Stimulated activated CD8-positive, alpha-beta memory T cell treated with anti-CD3 and anti-CD28 coated beads, Interleukin-12 subunit alpha, Interleukin-12 subunit beta, amount 100 ng/mL, for 4 hours (primary cell): ENCODE data around the gene KLK5.
"Not testable (repeated sequence)": the region's sequence is repeated elsewhere in the genome, so short reads cannot be mapped to it uniquely, and the experiment has no call there.

ENCODE experiments used
- DNase-seq: peaks from one replicate; pipeline ENCODE4 v3.0.0-alpha.2; 2020; ENCODE audit warnings: low read depth

The KLK5 gene, protein sequence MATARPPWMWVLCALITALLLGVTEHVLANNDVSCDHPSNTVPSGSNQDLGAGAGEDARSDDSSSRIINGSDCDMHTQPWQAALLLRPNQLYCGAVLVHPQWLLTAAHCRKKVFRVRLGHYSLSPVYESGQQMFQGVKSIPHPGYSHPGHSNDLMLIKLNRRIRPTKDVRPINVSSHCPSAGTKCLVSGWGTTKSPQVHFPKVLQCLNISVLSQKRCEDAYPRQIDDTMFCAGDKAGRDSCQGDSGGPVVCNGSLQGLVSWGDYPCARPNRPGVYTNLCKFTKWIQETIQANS

DNA sequence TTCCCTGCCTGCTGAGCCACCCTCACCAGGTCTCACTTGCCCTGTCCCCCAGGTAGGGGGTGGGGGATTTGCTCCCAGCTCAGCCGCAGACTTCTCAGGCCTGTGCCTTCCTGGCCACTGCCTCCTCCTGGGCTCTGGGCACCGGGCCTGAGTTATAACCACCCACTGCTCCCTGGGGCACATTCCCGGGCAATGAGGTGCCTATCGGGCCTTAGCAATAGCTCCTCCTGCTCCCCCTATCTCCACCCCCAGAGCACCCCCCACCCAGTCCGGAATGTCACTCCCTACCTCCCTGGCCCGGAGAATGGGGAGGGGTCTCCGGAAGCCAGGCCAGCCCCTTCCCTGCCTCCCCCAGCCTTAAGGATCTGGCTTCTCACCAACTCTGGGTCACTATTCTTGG is at the start of gene KLK5:
TSS of gene KLK5 (minus strand) at position 129 of the 400 bp plus-strand sequence. CDS start 381 bp downstream, outside the sequence.
- no peak for DNase-seq

DNA sequence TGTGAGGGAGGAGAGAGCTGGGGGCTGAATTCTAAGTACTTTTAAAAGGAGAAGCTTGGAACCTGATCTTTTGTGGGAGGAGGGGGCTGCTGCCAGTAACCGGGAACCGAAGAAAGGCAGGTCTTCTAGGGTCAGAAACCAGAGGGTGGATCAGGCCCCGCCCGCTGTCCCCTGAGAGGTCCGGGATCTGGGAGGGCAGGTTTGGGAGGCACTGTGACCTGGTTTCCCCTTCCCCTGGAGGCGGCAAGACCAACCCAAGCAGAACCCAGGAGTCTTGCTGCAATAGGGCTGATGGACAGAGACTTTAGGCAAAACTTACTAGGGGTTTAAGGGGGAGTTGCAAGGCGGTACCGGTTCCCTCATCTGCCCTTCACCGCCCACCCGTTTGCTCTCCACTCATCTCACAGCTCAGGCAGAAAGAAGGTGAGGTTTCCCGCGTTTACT is 49.3 kb upstream of the KLK5 start:
- DNase-seq: no peak

DNA sequence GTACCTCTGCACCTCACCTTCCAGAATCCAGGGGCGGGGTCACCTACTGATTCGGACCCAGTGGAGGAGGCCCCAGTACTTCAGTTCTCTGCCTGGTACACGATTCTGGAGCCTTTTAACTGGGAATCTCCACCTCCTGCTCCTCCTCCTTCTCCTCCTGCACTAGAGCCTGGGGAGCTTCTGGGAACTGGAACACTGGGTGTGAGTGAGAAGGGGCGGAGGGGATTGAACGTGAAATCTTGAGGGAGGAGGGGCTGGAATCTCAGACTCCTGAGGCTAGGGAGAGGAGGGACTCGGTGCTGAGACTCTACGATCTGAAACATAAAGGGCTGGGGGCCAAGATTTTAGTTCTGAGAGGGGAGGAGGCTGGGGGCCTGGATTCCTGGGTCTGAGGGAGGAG is 48.7 kb upstream of the KLK5 start, which contains the start of gene KLK8:
TSS of gene KLK8 (minus strand) at position 90 of the 400 bp plus-strand sequence. CDS start 437 bp downstream, outside the sequence.
- no peak for DNase-seq

DNA sequence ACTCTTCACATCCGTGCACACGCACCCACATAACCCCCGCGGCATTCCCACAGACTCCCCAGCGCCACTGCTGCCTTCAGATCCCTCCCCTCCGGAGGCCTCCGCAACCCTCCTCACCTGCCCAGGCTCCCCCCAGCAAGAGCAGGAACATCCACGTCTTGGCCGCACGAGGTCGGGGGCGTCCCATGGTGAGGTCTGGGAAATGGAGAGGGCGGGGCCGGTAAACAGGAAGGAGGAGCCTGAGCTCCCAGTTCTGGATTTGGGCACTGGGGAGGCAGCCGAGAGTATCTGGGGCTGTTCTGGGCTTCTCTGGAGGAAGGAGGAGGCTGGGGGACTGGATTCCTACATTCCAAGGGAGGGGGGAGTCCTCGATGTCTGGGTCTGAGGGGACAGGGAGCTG is 48.1 kb upstream of the KLK5 start:
- DNase-seq: no peak

DNA sequence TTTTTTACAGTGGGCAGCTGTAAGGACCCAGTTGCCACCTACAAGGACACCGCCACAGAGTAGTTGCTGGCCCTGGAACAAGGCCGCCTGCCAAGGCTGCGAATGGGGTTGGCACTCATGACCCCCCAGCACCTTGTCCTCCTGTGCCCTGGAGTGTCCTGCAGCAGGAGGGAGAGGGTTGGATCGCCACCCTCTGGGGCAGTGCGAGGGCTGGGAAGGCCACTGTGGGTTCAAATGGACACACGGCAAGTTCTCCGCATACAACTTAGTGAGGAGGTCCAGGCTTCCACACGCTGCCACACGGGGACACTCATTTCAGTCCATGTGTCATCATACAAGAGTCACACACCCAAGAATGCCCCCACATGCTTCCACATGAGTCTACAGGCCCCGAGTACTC is 47.6 kb upstream of the KLK5 start:
- no peak for DNase-seq

DNA sequence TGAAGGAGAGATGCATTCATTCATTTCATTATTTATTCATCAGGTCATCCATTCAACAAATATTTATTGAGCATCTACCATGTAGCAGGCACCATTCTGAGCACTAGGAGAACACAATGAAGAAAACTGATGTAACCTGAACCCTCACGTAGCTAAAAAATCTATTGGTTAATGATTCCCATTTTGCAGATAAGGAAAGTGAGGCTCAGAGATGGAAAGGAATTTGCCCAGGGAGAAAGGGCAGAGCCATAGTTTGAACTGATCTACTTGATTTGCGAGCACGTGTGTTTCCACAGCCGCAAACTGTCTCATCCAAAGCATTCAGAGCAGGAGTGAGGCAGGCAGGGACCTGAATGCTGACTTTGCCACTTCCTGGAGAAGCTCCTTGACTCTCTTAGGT is 45.8 kb upstream of the KLK5 start:
- no peak for DNase-seq

DNA sequence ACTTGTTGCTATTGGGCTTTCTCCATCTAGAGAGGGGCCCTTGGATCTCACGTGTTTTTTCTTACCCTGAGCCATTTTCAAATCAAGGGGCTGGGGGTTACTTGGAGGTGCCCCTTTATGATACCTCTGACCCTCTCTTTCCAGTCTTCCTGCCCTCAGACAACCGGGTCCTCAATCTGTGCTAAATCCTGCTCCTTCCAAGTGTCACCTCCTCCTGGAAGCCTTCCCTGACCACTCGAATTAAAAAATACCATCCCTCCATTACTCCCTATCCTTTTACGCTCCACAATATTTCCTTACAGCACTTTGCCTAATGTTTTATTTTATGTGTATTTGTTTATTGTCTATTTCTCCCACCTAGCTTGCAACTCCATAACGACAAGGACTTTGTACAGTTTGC is 45.2 kb upstream of the KLK5 start:
- DNase-seq: no peak

DNA sequence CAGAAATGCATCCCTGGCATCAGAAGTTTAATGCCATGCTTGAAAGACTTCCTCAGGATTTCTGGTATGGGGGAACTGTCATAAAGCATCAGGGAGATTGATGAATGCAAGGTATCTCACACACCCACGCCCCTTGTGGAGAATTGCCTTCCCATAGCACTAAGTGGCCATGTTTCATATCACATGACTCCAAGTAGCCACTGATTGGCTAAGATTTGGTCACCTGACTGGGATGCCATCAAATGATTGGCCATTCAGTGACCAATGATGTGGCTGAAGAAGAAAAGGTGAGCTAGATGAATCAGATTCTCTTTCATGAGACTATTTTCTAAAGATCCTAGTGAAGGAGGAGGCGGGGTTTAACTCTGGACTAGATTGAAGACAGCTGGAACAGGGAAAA is 41.3 kb upstream of the KLK5 start:
- no peak for DNase-seq

DNA sequence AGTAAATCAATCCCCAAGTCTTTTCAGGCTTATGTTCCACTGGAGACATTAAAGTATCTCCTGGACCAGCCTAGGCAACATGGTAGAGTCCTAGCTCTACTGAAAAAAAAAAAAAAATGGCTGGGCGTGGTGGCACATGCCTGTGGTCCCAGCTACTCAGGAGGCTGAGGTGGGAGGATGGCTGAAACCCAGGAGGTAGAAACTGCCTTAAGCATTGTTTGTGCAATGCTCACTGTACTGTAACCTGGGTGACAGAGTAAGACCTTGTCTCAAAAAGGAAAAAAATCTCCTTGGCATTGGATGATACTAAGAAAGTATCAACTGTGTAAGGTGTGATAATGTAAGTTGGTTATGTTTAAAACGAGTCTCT is 39.8 kb upstream of the KLK5 start:
- DNase-seq: no peak

DNA sequence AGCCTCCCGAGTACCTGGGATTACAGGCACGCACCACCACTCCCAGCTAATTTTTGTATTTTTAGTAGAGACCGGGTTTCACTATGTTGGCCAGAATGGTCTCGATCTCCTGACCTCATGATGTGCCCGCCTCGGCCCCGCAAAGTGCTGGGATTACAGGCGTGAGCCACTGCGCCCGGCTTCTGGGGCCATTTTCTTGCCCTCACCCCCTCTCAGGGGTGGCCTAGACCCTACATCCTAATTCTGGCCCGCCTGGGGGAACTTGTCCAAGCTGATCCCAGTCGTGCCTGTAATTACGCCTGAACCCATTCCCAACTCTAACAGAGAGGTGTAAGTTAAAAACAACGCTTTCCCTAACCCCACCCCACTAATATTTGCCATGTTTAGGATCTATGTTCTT is 31.6 kb upstream of the KLK5 start:
- DNase-seq: not testable (repeated sequence)

DNA sequence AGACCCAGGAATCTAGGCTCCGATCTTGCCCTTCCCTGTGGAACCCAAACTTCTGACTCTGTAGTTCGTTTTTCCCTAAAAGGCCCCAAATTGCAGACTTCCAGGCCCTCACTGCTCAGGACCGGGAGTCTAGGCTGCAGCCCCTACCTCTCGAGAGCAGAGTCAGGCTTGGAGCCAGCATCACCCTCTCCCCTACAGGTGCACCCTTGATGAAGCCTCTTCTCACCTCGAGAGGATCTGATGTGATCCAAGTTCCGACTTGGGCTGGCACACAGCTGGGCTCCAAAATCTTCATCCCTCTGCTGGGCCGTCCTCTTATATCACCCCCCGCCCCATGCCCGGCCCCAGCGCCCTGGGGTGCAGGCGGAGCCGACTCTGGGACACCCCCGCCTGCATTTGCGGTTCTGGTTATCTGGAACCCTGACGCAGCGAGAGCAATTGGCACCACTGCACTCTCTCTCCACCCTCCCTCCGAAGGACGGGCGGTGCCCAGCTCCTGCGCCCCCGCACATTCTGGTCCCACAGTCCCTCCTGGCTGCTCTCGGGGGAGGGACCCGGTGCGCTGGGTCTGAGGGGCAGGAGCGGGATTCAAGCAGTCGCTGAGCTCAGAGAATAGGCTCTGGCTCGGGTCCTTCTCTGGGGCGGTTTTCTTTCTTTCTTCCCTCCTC is 30.9 kb upstream of the KLK5 start, which contains the start of gene KLK7:
TSS of gene KLK7 (minus strand) at position 293 of the 668 bp plus-strand sequence. CDS start 1,518 bp downstream, outside the sequence.
- DNase-seq: no peak

DNA sequence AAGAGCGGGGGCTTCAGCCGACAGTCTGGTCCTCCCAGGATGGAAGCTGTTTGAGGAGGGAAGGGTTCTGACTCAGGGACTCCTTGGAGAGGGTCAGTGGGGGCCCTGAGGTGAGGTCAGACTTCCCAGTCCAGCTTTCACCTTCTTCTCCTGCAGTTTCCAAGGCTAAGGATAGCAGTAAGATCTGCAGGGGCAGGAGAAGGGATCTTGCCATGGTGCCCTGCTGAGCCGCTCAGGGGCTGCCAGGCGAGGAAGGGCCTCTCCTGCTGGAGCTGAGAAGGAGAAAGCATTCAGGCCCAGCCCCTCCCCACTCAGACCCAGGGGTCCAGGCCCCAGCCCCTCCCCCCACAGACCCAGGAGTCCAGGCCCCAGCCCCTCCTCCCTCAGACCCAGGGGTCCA is 29.3 kb upstream of the KLK5 start:
- no peak for DNase-seq

DNA sequence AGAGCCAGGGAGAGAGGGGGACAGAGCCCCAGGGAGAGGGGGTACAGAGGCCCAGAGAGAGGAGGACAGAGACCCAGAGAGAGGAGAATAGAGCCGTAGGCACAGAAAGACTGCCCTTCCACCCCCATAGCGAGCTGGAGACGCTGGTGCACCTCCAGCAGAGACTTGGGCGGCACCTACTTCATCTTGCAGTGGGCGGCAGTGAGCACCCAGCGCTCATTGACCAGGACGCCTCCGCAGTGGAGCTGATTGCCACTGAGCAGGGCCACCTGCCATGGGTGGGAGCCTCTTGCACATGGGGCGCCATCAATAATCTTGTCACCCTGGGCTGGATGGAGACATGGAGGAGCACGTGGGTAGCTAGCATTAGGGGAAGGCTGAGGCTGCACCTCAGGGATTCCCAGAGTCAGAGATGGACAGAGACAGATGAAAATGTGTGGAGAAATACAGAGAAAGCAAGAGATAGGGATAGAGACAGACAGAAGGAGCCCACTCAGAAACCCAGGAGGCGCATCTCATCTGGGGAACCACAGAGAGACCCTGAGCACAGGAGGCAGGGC is 28.8 kb upstream of the KLK5 start:
- no peak for DNase-seq

DNA sequence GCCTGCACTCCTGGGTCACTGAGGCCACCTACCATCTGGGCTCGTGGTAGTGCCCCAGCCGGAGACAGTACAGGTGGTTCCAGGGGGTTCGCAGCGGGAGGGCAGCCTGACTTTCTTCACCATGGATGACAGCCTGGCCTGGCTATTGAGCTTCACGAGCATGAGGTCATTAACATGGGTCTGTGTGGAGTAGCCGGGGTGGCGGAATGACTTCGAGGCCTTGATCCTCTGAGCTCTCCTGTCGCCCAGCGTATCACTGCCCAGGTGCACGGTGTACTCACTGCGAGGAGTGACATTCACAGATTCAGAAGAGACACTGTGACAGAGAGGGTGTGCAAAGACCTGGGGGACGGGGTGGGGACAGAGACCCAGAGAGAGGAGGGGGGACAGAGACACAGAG is 27.4 kb upstream of the KLK5 start:
- no peak for DNase-seq

DNA sequence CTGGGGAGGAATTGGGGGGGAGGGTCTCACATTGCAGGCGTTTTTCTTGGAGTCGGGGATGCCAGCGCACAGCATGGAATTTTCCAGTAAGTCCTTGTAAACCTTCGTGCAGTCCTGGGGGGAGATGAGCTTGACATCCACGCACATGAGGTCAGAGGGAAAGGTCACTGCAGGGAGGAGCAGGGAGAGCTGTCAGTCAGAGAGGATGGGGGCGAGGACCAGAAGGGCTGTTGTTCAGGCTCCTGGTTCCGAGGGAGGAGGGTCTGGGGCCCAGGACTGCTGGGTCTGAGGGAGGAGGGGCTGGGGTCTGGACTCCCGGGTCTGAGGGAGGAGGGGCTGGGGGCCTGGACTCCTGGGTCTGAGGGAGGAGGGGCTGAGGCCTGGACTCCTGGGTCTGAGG is 26.9 kb upstream of the KLK5 start:
- no peak for DNase-seq

DNA sequence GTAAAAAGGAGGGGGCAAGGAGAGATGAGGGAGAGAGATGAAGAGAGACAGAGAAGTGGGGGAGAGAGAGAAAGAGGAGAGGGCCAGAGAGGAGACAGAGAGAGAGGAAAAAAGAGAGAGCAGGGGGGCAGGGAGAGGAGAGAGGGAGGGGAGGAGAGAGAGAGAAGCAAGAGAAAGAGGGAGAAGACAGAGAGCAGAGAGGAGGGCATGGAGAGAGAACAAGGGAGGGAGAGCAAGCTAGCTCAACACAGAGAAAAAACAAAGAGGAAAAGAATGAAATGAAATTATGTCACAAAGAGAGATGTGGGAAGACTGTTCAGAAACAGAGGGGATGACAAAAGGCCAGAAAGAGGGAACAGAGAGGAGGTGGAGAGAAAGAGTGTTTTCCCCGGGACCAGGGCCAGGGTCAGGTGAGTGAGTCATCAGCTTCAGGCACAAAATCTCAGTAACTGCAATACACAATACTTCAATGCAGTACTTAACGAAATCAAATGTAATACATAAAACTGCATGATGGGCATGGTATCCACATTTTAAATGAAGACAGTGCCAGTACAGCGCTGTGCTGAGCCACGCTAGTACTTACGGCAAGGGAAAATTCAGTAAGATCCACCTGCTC is 26.0 kb upstream of the KLK5 start:
- no peak for DNase-seq

DNA sequence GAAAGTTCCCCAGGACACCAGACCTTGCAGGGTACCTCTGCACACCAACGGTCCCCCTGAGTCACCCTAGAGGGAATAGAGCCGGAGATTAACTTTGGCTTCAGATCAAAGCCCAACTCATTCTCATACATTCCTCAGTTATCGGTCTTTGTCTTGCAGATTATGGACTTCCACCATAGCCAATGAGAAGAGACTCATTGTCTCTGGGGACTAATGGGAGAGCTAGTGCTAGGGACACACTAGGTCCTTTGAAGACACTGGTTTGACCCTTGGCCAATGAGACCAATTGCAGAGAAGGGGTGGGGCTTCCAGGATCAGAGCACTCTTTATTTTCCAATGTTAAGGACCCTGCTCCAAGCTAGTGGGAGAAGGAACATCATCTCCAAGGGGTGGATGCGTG is 24.8 kb upstream of the KLK5 start:
- no peak for DNase-seq

DNA sequence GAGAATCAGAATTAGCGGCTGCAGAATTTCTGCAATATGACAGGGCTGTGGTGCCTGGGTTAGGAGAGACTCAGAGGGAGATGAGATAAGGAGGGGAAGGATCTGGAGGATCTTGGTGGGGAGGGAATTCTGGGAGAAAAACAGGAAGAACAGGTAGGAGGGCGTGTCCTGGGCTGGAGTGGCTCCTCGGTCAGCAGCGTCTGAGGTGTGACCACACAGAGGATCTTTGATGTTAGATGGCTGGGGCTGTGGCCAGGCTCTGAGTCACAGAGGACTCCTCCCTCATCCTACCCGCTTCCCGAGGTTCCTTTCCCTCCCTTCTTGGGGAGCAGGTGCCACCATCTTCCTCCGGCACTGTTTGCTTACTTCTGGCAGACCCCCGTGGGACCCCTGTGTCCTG is 22.9 kb upstream of the KLK5 start:
- no peak for DNase-seq

DNA sequence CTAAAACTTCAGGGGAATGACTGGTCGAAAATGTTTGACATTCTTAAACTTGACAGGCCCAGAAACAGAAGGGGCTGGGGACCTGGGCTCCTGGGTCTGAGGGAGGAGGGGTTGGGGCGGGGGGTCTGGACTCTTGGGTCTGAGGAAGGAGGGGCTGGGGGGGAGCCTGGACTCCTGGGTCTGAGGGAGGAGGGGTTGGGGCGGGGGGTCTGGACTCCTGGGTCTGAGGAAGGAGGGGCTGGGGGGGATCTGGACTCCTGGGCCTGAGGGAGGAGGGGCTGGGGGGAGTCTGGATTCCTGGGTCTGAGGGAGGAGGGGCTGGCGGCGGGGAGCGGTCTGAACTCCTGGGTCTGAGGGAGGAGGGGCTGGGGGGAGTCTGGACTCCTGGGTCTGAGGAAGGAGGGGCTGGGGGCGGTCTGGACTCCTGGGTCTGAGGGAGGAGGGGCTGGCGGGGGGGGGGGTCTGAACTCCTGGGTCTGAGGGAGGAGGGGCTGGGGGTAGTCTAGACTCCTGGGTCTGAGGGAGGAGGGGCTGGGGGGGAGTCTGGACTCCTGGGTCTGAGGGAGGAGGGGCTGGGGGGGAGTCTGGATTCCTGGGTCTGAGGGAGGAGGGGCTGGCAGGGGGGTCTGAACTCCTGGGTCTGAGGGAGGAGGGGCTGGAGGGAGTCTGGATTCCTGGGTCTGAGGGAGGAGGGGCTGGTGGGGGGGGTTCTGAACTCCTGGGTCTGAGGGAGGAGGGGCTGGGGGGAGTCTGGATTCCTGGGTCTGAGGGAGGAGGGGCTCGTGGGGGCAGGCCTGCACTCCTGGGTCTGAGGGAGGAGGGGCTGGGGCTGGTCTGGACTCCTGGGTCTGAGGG is 22.1 kb upstream of the KLK5 start:
- no peak for DNase-seq

DNA sequence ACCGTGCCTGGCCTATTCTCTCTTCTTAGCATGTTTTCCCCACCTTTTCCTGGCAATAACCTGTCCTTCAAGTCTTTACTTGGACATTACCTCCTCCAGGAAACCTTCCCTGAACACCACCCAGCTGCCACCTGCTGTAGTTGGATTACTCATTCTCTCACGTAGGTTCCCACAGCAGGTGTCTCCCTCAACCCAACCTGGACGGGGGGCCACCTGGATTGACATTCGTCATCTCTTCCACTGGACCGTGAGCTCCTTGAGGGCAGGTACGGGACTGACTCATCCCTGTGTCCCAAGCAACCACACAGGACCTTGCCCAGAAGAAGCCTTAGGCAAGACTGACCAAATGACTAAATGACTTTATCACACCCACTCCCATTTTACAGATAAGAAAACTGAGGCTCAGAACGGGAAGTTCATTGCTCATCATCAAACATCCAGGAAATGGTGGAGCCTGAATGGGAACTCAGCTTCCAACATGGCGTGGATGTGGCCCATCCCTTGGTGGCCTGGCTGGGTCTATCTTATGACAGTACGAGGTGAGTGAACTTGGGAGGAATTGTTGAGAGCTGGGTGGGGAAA is 20.0 kb upstream of the KLK5 start:
- DNase-seq: no peak

DNA sequence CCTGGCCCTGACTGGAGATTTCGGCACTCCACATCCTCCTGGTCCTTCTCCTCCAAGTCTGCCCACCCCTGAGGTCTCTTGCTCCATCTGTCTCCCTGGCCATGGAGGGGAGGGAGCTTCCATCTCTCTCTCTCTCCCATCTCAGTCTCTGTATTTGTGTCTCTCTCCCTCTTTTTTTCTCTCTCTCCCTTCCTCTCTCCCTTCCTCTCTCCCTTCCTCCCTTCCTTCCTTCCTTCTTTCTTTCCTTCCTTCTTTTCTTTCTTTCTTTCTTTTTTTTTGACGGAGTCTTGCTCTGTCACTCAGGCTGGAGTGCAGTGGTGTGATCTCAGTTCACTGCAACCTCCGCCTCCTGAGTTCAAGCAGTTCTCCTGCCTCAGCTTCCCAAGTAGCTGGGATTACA is 17.0 kb upstream of the KLK5 start:
- not testable (repeated sequence) for DNase-seq

DNA sequence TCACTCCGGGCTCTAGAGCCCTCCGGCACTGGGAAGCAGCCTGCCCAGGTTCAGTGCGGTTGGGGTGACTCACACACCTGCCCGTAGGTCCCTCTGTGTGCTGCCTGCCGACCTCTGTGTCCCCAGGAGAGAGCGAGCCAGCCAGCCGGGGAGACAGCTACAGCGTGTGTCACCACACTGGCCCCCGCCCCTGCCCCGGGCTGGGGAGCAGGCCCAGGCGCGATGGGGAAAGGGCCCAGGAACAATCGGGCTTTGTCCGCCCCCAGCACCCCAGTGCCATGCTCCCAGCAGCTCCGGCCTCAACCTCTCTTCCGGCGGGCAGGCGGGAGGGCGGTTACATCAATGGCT is 16.5 kb upstream of the KLK5 start, which contains the start of gene KLK6:
TSS of gene KLK6 (minus strand) at position 179 of the 348 bp plus-strand sequence. CDS start 1,487 bp downstream, outside the sequence.
- DNase-seq: no peak
